ENCODE results near the gene TMEM33. TPM values are rescaled to one million over a fixed set of nuclear protein-coding genes. Genes with fewer than 3 reads are reported as not detected.

The TMEM33 gene
- total RNA-seq, 1 experiment from 2014 or later: 104 TPM

DNA sequence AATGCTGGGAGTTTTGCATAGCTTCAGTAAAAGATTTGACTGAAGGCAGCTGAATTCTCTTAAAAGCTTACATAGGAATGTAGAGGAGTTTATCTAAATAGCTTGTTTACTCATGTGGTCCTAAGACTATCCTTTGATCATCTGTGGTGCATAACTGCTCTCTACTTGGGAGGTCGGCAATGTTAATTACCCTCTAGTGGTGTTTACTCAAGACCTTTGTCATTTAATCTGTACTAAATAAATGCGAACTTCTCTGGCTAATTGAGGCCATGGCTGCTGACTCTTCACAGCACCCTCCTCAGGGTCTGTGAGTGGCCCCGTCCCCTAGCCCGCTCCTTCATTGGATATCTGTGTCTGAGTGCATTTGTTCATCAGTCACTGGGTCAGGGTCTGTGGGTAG is 13.8 kb upstream of the TMEM33 start:
- POLR2A ChIA-PET (ENCODE audit: low non-redundant PET): no interaction called here
- no TSS peak for BruUV-seq (replicated peaks)
- intact Hi-C loops (cut with micrococcal nuclease; ENCODE audit: unreplicated experiment): no loop called here

GRCh38 chr4:41927796-41928499 is 7.3 kb upstream of the TMEM33 start:
- no peak for TF ChIP-seq EZH2 (IDR thresholded peaks at IDR 0.05; ENCODE audit: borderline replicate concordance, low read depth, low read length, poor library complexity, severe bottlenecking)
- ChIA-PET CTCF (no interaction called here), POLR2A (ENCODE audit: low non-redundant PET) (no interaction called here)
- H3K4me3 ChIP-seq (ENCODE audit: low read depth, low read length, poor library complexity, severe bottlenecking): no peak overlapping the region
- no peaks in the 10 kb centered on the region for H3K27me3 ChIP-seq (replicated peaks; ENCODE audit: insufficient read depth, low read depth, low read length, poor library complexity)
- no peak overlapping the region for H3K27ac ChIP-seq (ENCODE audit: low read depth, low read length, poor library complexity, severe bottlenecking)
- H3K4me1 ChIP-seq (ENCODE audit: insufficient read depth, low read length, poor library complexity, severe bottlenecking): no peaks in the 10 kb centered on the region
- no peaks in the 10 kb centered on the region for H3K36me3 ChIP-seq (ENCODE audit: insufficient read depth, low read length, poor library complexity, severe bottlenecking)
- DNase-seq (ENCODE audit: low spot score): no peak
- intact Hi-C loops (cut with micrococcal nuclease; ENCODE audit: unreplicated experiment): no loop called here
- H3K9me3 ChIP-seq (ENCODE audit: low read depth, low read length, poor library complexity, severe bottlenecking): no peaks in the 10 kb centered on the region
- BruUV-seq (replicated peaks): no TSS peak

More for the DNA sequence above, 13.8 kb upstream of the TMEM33 start:
- H3K27me3 ChIP-seq (replicated peaks; ENCODE audit: insufficient read depth, low read depth, low read length, poor library complexity): no peaks in the 10 kb centered on the region
- CTCF ChIA-PET: no interaction called here
- DNase-seq (ENCODE audit: low spot score): no peak
- no peak overlapping the region for H3K27ac ChIP-seq (ENCODE audit: low read depth, low read length, poor library complexity, severe bottlenecking)
- no peaks in the 10 kb centered on the region for H3K36me3 ChIP-seq (ENCODE audit: insufficient read depth, low read length, poor library complexity, severe bottlenecking)
- no peak overlapping the region for H3K4me3 ChIP-seq (ENCODE audit: low read depth, low read length, poor library complexity, severe bottlenecking)
- no peak for TF ChIP-seq EZH2 (IDR thresholded peaks at IDR 0.05; ENCODE audit: borderline replicate concordance, low read depth, low read length, poor library complexity, severe bottlenecking)
- TF ChIP-seq, protein P1, sequence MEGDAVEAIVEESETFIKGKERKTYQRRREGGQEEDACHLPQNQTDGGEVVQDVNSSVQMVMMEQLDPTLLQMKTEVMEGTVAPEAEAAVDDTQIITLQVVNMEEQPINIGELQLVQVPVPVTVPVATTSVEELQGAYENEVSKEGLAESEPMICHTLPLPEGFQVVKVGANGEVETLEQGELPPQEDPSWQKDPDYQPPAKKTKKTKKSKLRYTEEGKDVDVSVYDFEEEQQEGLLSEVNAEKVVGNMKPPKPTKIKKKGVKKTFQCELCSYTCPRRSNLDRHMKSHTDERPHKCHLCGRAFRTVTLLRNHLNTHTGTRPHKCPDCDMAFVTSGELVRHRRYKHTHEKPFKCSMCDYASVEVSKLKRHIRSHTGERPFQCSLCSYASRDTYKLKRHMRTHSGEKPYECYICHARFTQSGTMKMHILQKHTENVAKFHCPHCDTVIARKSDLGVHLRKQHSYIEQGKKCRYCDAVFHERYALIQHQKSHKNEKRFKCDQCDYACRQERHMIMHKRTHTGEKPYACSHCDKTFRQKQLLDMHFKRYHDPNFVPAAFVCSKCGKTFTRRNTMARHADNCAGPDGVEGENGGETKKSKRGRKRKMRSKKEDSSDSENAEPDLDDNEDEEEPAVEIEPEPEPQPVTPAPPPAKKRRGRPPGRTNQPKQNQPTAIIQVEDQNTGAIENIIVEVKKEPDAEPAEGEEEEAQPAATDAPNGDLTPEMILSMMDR (conservative IDR thresholded peaks at IDR 0.05; ENCODE audit: low read depth, low read length): no peak
- H3K4me1 ChIP-seq (ENCODE audit: insufficient read depth, low read length, poor library complexity, severe bottlenecking): no peaks in the 10 kb centered on the region
- H3K9me3 ChIP-seq (ENCODE audit: low read depth, low read length, poor library complexity, severe bottlenecking): no peaks in the 10 kb centered on the region

DNA sequence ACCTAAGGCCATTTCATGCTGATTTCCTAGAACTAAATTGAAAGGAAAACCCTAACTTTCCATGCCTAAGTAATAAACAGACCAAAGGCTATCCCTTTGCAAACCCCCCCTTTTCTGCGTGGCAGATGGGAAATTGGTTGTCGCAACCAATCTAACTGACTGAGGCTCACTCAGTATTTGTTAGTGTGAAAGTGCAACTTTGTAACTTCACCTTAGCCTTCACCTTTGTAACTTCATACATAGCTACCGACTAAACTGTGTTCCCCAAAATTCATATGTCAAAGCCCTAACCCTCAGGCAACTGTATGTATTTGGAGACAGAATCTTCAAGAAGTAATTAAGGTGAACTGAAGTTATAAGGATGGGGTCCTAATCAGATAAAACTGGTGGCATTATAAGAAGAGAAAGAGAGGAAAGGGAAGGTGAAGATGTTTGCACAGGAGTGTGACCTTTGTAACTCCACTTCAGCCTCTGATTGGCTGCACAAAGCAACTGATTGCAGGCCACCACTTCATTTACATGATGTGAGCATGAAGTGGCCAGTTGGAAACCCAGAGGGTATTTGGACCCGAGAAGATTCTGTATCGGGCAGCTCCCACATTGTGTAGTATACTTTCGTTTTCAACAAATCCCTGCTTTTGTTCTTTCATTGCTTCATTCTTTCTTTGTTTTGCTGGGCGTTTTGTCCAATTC is 4.9 kb upstream of the TMEM33 start:
- H3K27me3 ChIP-seq (replicated peaks; ENCODE audit: insufficient read depth, low read depth, low read length, poor library complexity): no peaks in the 10 kb centered on the region
- no peak overlapping the region for H3K4me3 ChIP-seq (ENCODE audit: low read depth, low read length, poor library complexity, severe bottlenecking)
- ChIA-PET POLR2A (ENCODE audit: low non-redundant PET) (no interaction called here), CTCF (no interaction called here)
- intact Hi-C loops (cut with micrococcal nuclease; ENCODE audit: unreplicated experiment): no loop called here
- H3K4me1 ChIP-seq (ENCODE audit: insufficient read depth, low read length, poor library complexity, severe bottlenecking): peaks cover 5% of the 10 kb centered on the region
- TF ChIP-seq, protein P1 (conservative IDR thresholded peaks at IDR 0.05; ENCODE audit: low read depth, low read length): no peak
- TF ChIP-seq EZH2 (IDR thresholded peaks at IDR 0.05; ENCODE audit: borderline replicate concordance, low read depth, low read length, poor library complexity, severe bottlenecking): no peak
- H3K36me3 ChIP-seq (ENCODE audit: insufficient read depth, low read length, poor library complexity, severe bottlenecking): no peaks in the 10 kb centered on the region
- no TSS peak for BruUV-seq (replicated peaks)
- H3K27ac ChIP-seq (ENCODE audit: low read depth, low read length, poor library complexity, severe bottlenecking): no peak overlapping the region
- no peak for DNase-seq (ENCODE audit: low spot score)
- H3K9me3 ChIP-seq (ENCODE audit: low read depth, low read length, poor library complexity, severe bottlenecking): no peaks in the 10 kb centered on the region

Data from A673 (cell line).